Mucosa of descending colon (tissue), 3 donors: Measurements from ENCODE around the gene SRA1. TPM values are rescaled to one million over a fixed set of nuclear protein-coding genes. Genes with fewer than 3 reads are reported as not detected.

Source experiments
- ATAC-seq: fragments of 200-7000 bp; cut with Tn5 transposase; one replicate; pipeline ENCODE4 v1.9.1; 2020; ENCODE audit warnings: mild to moderate bottlenecking, moderate library complexity
- DNase-seq, 3 donors: peaks; one replicate each; pipeline ENCODE4 v3.0.0-alpha.2; 2020
- H3K36me3 ChIP-seq: fragments of 200-600 bp; one replicate; pipeline ENCODE4 v1.8.0; 2021; ENCODE audit warnings: low read depth, mild to moderate bottlenecking
- H3K4me1 ChIP-seq: fragments of 200-600 bp; one replicate; pipeline ENCODE4 v1.8.0; 2021; ENCODE audit warnings: low read depth, mild to moderate bottlenecking
- H3K4me3 ChIP-seq: fragments of 200-600 bp; one replicate; pipeline ENCODE4 v1.8.0; 2021; ENCODE audit warnings: mild to moderate bottlenecking
- H3K9me3 ChIP-seq: fragments of 200-600 bp; one replicate; pipeline ENCODE4 v1.8.0; 2021; ENCODE audit warnings: mild to moderate bottlenecking
- CTCF ChIP-seq: fragments of 200-600 bp; IDR thresholded peaks from one replicate; pipeline ENCODE4 v1.8.0; 2022; ENCODE audit warnings: antibody characterized with exemption, mild to moderate bottlenecking
- intact Hi-C, 2 donors: fragments of 100-400 bp; cut with DNase I in 1 of 2; cut with micrococcal nuclease in 1 of 2; formaldehyde crosslinking; loops; one replicate each; pipeline versions ENCODE4 v1.11.0 to v1.11.1; 2022; cut with DNase I, micrococcal nuclease
- total RNA-seq, 3 donors: library from RNA; stranded (reverse); fragmentation: NEBNext Ultra II Directional in 2 of 3; extraction: Animal tissue kit (Norgen Biotek cat#: 25700) in 2 of 3; gene quantifications; one replicate each; pipeline versions ENCODE4 v1.2.1 to v1.2.4, GENCODE V29; 2021 to 2023
- donor health status: DM: no; HTN: no; CAD: no; lungs with moderate emphysema.
- donor health status: DM: no; HTN: no; CAD: no.
- donor health status: DM: no; HTN: yes; CAD: no.

SRA1 gene
- total RNA-seq, 3 donors from 2014 or later = 27.9 to 38.0 (median 31.8) TPM

GRCh38 chr5:140542972-140543371 lies 14.3 kb downstream of the SRA1 start:
- DNase-seq (no peak), ATAC-seq (peak; percentile 1)
- Histone ChIP-seq H3K4me3 (no peak overlapping the region), H3K9me3 (no peaks in the 10 kb centered on the region), H3K4me1 (peaks cover 22% of the 10 kb centered on the region), H3K36me3 (peaks cover 3% of the 10 kb centered on the region)
- TF ChIP-seq CTCF = no peak
- intact Hi-C loops = loop anchor here in 1 of 2 donors (10.0 kb wide), 2 partner anchors 92 to 178 kb away; partner anchors contain the start of genes CD14, SLC4A9 and TMCO6

GRCh38 chr5:140540227-140540626 lies 17.0 kb downstream of the SRA1 start:
- intact Hi-C loops = loop anchor here in 1 of 2 donors (10.0 kb wide), 2 partner anchors 95 to 175 kb away; partner anchors contain the start of genes CD14, SLC4A9 and TMCO6
- Histone ChIP-seq H3K9me3 (no peaks in the 10 kb centered on the region), H3K36me3 (peaks cover 8% of the 10 kb centered on the region), H3K4me3 (no peak overlapping the region), H3K4me1 (no peaks in the 10 kb centered on the region)
- TF ChIP-seq CTCF = no peak
- ATAC-seq (no peak), DNase-seq (no peak)

GRCh38 chr5:140524003-140524402 lies 33.3 kb downstream of the SRA1 start:
- intact Hi-C loops = no loop called here
- ATAC-seq = no peak
- Histone ChIP-seq H3K4me1 (no peaks in the 10 kb centered on the region), H3K4me3 (no peak overlapping the region), H3K9me3 (no peaks in the 10 kb centered on the region), H3K36me3 (peaks cover 14% of the 10 kb centered on the region)
- DNase-seq = no peak
- TF ChIP-seq CTCF = no peak

- no peak overlapping the region for H3K4me3 ChIP-seq
- no peaks in the 10 kb centered on the region for H3K4me1 ChIP-seq
- no peaks in the 10 kb centered on the region for H3K9me3 ChIP-seq
- TF ChIP-seq CTCF = no peak
- H3K36me3 ChIP-seq = peaks cover 4% of the 10 kb centered on the region
- DNase-seq = no peak
- ATAC-seq = no peak
- intact Hi-C loops = no loop called here
These were observed 44.1 kb downstream of the SRA1 start for GRCh38 chr5:140513124-140513523.

DNA sequence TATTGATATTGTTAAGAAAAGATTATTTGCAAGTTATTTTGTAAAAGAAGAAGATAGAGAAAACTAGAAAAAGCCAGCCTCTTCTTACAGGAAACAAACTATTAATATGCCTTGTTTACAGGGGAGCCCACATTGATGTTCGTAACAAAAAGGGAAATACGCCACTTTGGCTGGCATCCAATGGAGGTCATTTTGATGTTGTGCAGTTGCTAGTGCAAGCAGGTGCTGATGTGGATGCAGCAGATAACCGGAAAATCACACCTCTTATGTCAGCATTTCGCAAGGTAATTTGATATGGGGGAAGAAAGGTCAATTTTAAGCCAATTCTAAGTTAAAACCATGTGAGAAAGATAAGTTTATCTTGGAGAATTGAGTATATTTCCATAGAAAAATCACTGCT lies 47.4 kb downstream of the SRA1 start:
- H3K4me1 ChIP-seq = no peaks in the 10 kb centered on the region
- H3K4me3 ChIP-seq = no peak overlapping the region
- ATAC-seq (no peak), DNase-seq (no peak)
- no peaks in the 10 kb centered on the region for H3K9me3 ChIP-seq
- intact Hi-C loops = no loop called here
- TF ChIP-seq CTCF = no peak
- H3K36me3 ChIP-seq = peaks cover 8% of the 10 kb centered on the region

GRCh38 chr5:140502834-140503233 lies 54.4 kb downstream of the SRA1 start:
- H3K9me3 ChIP-seq = no peaks in the 10 kb centered on the region
- DNase-seq (no peak), ATAC-seq (no peak)
- peaks cover 6% of the 10 kb centered on the region for H3K36me3 ChIP-seq
- no peak for TF ChIP-seq CTCF
- H3K4me1 ChIP-seq = no peaks in the 10 kb centered on the region
- intact Hi-C loops = no loop called here
- no peak overlapping the region for H3K4me3 ChIP-seq
